ENCODE data around the gene MSANTD1. TPM values are rescaled to one million over a fixed set of nuclear protein-coding genes. Genes with fewer than 3 reads are reported as not detected.
A peak's percentile ranks its signal among the peaks of the same experiment; 100 is the strongest.

MSANTD1 gene
- total and polyA plus RNA-seq, 4 donors, result 0.05 to 1.2 (median 0.23) TPM; not detected in 1

DNA sequence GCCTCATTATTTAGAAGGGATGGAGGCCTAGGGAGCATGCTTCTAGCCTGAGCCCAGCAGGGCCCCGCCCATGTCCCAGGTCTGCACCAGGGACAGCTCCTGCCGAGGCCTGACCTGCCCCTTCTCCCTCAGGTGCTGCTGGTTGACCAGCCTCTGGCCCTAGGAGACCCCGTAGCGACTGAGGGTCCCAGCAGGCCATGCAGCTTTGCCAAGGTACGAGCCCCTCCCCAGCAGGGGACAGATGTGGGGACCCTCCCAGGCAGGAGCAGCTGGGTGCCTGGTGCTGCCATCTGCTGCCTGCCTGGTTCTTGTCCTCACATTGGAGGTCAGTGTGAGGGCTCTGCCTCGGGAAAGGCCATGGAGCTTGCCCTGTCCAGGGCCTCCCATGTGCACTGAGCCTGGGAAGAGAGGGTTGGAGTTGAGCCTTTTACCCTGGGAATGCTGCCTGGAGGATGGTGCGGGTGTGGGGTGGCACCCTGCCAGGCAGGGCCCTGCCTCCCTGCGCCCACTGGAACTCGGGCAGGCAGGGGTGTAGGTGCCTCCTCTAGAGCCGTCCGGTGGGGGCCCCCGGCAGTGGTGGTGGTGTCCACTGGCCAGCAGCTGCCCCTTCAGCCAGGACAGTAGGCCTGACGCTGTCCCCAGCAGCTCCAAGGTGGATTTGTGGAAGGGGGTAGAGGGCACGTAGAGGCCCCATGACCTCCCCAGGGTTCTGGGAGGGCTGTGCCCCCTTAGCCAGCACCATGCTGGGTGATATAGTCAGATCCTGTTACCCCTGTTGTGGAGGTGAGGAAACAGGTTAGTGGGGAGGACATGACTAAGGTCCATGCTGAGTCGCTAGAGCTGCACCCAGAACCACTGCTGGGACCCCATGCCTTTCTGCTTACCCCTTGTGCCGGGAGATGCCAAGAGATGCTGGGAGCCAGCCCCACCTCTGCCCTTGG lies 2.2 kb upstream of the MSANTD1 start:
- WGBS, result 82% methylated on average over 16 of the region's 16 CpGs
- no peaks in the 10 kb centered on the region for H3K27me3 ChIP-seq (ENCODE audit: control insufficient read depth in 4 of 4, insufficient read depth in 4 of 4, low read length in 3 of 4)
- H3K4me3 ChIP-seq (ENCODE audit: low read depth in 1 of 3, low read length in 3 of 3), result no peak overlapping the region
- H3K9ac ChIP-seq (ENCODE audit: low read depth in 1 of 2, low read length in 2 of 2), result no peak overlapping the region
- no peaks in the 10 kb centered on the region for H3K4me1 ChIP-seq (ENCODE audit: control insufficient read depth in 4 of 4, insufficient read depth in 4 of 4, low read length in 3 of 4)
- H3K9me3 ChIP-seq (ENCODE audit: control insufficient read depth in 4 of 4, low read length in 3 of 4), result no peaks in the 10 kb centered on the region
- no peak for DNase-seq (ENCODE audit: low spot score)
- TF ChIP-seq RXRA (IDR thresholded peaks at IDR 0.05) (peak in 1 of 2 donors; percentile 17), HNF4G (IDR thresholded peaks at IDR 0.05) (no peak)
- TF ChIP-seq, protein P1, sequence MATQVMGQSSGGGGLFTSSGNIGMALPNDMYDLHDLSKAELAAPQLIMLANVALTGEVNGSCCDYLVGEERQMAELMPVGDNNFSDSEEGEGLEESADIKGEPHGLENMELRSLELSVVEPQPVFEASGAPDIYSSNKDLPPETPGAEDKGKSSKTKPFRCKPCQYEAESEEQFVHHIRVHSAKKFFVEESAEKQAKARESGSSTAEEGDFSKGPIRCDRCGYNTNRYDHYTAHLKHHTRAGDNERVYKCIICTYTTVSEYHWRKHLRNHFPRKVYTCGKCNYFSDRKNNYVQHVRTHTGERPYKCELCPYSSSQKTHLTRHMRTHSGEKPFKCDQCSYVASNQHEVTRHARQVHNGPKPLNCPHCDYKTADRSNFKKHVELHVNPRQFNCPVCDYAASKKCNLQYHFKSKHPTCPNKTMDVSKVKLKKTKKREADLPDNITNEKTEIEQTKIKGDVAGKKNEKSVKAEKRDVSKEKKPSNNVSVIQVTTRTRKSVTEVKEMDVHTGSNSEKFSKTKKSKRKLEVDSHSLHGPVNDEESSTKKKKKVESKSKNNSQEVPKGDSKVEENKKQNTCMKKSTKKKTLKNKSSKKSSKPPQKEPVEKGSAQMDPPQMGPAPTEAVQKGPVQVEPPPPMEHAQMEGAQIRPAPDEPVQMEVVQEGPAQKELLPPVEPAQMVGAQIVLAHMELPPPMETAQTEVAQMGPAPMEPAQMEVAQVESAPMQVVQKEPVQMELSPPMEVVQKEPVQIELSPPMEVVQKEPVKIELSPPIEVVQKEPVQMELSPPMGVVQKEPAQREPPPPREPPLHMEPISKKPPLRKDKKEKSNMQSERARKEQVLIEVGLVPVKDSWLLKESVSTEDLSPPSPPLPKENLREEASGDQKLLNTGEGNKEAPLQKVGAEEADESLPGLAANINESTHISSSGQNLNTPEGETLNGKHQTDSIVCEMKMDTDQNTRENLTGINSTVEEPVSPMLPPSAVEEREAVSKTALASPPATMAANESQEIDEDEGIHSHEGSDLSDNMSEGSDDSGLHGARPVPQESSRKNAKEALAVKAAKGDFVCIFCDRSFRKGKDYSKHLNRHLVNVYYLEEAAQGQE (IDR thresholded peaks at IDR 0.05), result no peak
- H3K36me3 ChIP-seq (ENCODE audit: control insufficient read depth in 4 of 4, insufficient read depth in 3 of 4, low read depth in 1 of 4, low read length in 3 of 4), result peaks cover 0 to 12% (median 1%) of the 10 kb centered on the region in 4 donors
- no peak overlapping the region for H3K27ac ChIP-seq (ENCODE audit: low read depth in 1 of 2, low read length in 2 of 2)

DNA sequence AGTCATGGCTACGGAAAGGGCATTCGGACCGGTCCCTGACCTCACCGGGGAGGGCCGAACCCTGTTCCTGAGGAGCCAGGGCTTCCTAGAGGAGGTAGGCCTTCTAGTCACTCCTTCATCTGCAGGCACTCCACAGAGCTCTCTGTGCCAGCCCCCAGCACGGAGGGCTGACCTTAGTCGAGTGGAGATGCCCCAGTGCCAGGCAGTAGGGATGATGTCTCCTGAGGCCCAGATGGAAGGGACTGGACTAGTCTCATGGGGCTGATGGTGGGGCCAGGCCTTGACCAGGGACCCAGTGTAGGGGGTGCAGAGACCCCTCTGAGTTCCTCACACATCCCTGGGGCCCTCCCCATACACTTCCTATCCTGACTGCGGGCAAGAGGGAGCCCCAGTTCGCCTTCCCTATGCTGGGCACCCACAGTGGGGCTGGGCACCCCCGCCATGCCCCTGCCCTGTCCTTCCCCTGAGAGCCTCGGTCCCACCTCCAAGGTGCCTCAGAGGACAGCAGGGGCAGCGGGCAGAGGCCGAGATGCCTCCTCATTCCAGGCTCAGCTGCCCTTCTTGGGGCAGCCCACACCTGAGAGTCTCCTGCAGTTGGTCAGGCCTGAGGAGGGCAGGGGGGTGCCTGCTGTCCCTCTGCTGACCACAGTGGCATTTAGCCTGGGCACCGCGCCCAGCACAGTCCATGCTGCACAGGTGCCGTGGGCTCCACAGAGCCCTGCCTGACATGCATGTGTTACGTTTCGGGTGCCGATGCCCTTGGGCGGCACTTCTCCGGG lies 1.4 kb upstream of the MSANTD1 start:
- H3K9me3 ChIP-seq (ENCODE audit: control insufficient read depth in 4 of 4, low read length in 3 of 4), result no peaks in the 10 kb centered on the region
- WGBS, result 94% methylated on average over 21 of the region's 21 CpGs
- H3K4me1 ChIP-seq (ENCODE audit: control insufficient read depth in 4 of 4, insufficient read depth in 4 of 4, low read length in 3 of 4), result no peaks in the 10 kb centered on the region
- peaks cover 0 to 6% (median 0%) of the 10 kb centered on the region in 4 donors for H3K36me3 ChIP-seq (ENCODE audit: control insufficient read depth in 4 of 4, insufficient read depth in 3 of 4, low read depth in 1 of 4, low read length in 3 of 4)
- H3K27ac ChIP-seq (ENCODE audit: low read depth in 1 of 2, low read length in 2 of 2), result no peak overlapping the region
- TF ChIP-seq RAD21 (IDR thresholded peaks at IDR 0.05), result no peak
- TF ChIP-seq, protein P2, sequence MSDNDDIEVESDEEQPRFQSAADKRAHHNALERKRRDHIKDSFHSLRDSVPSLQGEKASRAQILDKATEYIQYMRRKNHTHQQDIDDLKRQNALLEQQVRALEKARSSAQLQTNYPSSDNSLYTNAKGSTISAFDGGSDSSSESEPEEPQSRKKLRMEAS (IDR thresholded peaks at IDR 0.05), result no peak
- TF ChIP-seq, protein P3, sequence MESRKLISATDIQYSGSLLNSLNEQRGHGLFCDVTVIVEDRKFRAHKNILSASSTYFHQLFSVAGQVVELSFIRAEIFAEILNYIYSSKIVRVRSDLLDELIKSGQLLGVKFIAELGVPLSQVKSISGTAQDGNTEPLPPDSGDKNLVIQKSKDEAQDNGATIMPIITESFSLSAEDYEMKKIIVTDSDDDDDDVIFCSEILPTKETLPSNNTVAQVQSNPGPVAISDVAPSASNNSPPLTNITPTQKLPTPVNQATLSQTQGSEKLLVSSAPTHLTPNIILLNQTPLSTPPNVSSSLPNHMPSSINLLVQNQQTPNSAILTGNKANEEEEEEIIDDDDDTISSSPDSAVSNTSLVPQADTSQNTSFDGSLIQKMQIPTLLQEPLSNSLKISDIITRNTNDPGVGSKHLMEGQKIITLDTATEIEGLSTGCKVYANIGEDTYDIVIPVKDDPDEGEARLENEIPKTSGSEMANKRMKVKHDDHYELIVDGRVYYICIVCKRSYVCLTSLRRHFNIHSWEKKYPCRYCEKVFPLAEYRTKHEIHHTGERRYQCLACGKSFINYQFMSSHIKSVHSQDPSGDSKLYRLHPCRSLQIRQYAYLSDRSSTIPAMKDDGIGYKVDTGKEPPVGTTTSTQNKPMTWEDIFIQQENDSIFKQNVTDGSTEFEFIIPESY (IDR thresholded peaks at IDR 0.05), result no peak
- TF ChIP-seq NR2F2 (IDR thresholded peaks at IDR 0.05), result no peak
- TF ChIP-seq, protein P4, sequence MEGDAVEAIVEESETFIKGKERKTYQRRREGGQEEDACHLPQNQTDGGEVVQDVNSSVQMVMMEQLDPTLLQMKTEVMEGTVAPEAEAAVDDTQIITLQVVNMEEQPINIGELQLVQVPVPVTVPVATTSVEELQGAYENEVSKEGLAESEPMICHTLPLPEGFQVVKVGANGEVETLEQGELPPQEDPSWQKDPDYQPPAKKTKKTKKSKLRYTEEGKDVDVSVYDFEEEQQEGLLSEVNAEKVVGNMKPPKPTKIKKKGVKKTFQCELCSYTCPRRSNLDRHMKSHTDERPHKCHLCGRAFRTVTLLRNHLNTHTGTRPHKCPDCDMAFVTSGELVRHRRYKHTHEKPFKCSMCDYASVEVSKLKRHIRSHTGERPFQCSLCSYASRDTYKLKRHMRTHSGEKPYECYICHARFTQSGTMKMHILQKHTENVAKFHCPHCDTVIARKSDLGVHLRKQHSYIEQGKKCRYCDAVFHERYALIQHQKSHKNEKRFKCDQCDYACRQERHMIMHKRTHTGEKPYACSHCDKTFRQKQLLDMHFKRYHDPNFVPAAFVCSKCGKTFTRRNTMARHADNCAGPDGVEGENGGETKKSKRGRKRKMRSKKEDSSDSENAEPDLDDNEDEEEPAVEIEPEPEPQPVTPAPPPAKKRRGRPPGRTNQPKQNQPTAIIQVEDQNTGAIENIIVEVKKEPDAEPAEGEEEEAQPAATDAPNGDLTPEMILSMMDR (IDR thresholded peaks at IDR 0.05; ENCODE audit: low read depth, low read length, missing input control), result no peak
- no peak for TF ChIP-seq YY1 (IDR thresholded peaks at IDR 0.05)
- no peak for TF ChIP-seq GABPA (IDR thresholded peaks at IDR 0.05 in 1 of 2, conservative IDR thresholded peaks at IDR 0.05 in 1 of 2)
- no peak for TF ChIP-seq FOXA2 (IDR thresholded peaks at IDR 0.05)
- TF ChIP-seq HNF4A (conservative IDR thresholded peaks at IDR 0.05), result no peak
- no peak for TF ChIP-seq HNF4G (IDR thresholded peaks at IDR 0.05)
- no peak for TF ChIP-seq TAF1 (conservative IDR thresholded peaks at IDR 0.05)
- TF ChIP-seq, protein P1 (IDR thresholded peaks at IDR 0.05), result no peak
- no peak for TF ChIP-seq JUND (IDR thresholded peaks at IDR 0.05)
- TF ChIP-seq EGR1 (IDR thresholded peaks at IDR 0.05; ENCODE audit: low read depth in 2 of 2), result no peak
- no peak for TF ChIP-seq SP1 (IDR thresholded peaks at IDR 0.05)
- no peak for TF ChIP-seq FOXA1 (IDR thresholded peaks at IDR 0.05)
- no peak for TF ChIP-seq RXRA (IDR thresholded peaks at IDR 0.05)
- TF ChIP-seq, protein P5, sequence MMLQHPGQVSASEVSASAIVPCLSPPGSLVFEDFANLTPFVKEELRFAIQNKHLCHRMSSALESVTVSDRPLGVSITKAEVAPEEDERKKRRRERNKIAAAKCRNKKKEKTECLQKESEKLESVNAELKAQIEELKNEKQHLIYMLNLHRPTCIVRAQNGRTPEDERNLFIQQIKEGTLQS (IDR thresholded peaks at IDR 0.05), result no peak
- no peak for DNase-seq (ENCODE audit: low spot score)
- no peak overlapping the region for H3K9ac ChIP-seq (ENCODE audit: low read depth in 1 of 2, low read length in 2 of 2)
- no peak overlapping the region for H3K4me3 ChIP-seq (ENCODE audit: low read depth in 1 of 3, low read length in 3 of 3)
- no peaks in the 10 kb centered on the region for H3K27me3 ChIP-seq (ENCODE audit: control insufficient read depth in 4 of 4, insufficient read depth in 4 of 4, low read length in 3 of 4)
